ENCODE data around the gene MOB1B. TPM values are rescaled to one million over a fixed set of nuclear protein-coding genes. Genes with fewer than 3 reads are reported as not detected.

The MOB1B gene
- total and polyA plus RNA-seq, 2 of the 13 experiments (the other 11 are each of a cell fraction or from before 2014, with no cell fraction given): 3.9 to 4.0 TPM

DNA sequence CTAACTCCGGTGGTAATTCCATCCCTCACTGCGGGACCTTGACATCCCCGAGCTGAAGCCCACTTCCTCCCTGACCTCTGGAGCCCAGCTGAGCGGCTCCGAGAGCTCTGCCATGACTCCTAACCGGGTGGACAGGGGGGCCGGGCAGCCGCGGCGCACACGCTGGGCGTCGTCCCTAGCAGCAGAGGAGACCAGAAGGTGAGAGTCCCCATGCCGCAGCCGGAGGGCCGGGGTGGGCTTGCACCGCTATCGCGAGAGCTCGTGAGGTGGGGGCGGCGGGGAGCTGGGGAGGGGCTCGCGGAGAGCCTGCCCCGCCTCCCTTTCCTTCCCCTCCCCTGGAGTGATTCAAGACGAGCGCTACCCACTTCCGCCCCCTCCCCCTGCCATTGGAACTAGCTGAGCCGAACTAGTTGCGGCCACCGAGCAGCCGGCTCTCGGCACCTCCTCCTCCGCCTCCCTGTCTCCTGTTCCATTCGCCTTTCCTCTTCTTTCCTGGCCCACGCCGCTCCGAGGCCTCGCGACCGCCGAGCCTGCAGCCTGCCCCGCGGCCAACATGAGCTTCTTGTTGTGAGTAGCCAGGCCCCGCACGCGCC, at the start of gene MOB1B (continued):
- no peak for TF ChIP-seq SNAI1 (CRISPR knock-in tag; IDR thresholded peaks at IDR 0.05; ENCODE audit: borderline replicate concordance)
- TF ChIP-seq ZNF670 (CRISPR knock-in tag; IDR thresholded peaks at IDR 0.05; ENCODE audit: borderline replicate concordance): peak; percentile 89
- peak; percentile 61 for TF ChIP-seq YEATS4 (CRISPR knock-in tag; IDR thresholded peaks at IDR 0.05; ENCODE audit: borderline replicate concordance)
- peak; percentile 45; the same call in 1 of the 2 replicates for TF ChIP-seq ONECUT2 (CRISPR knock-in tag; IDR thresholded peaks at IDR 0.05)
- no peak for TF ChIP-seq ARNTL (CRISPR knock-in tag; IDR thresholded peaks at IDR 0.05)
- no peak for TF ChIP-seq ZNF644 (CRISPR knock-in tag; IDR thresholded peaks at IDR 0.05; ENCODE audit: low read depth)
- peak; percentile 48 for TF ChIP-seq CTCF (CRISPR knock-in tag; IDR thresholded peaks at IDR 0.05)
- no peak for TF ChIP-seq ZNF484 (CRISPR knock-in tag; IDR thresholded peaks at IDR 0.05; ENCODE audit: borderline replicate concordance, low read depth)
- TF ChIP-seq POLR2AphosphoS5 (IDR thresholded peaks at IDR 0.05; ENCODE audit: low read depth, low read length): peak; percentile 78
- peak; percentile 45; the same call in 1 of the 2 replicates for TF ChIP-seq GATAD2A (CRISPR knock-in tag; IDR thresholded peaks at IDR 0.05)
- TF ChIP-seq KDM4B (CRISPR knock-in tag; IDR thresholded peaks at IDR 0.05): no peak
- TF ChIP-seq, protein P1, sequence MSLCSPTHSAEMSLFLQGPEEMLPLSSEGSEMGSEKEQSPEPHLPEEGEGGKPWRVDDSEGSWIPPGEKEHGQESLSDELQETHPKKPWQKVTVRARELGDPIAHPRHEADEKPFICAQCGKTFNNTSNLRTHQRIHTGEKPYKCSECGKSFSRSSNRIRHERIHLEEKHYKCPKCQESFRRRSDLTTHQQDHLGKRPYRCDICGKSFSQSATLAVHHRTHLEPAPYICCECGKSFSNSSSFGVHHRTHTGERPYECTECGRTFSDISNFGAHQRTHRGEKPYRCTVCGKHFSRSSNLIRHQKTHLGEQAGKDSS (CRISPR knock-in tag; IDR thresholded peaks at IDR 0.05; ENCODE audit: borderline replicate concordance, low read depth): no peak; the same call in 1 of the 2 replicates
- TF ChIP-seq LBX2 (CRISPR knock-in tag; IDR thresholded peaks at IDR 0.05; ENCODE audit: borderline replicate concordance): peak; percentile 76; the same call in 1 of the 2 replicates
- TF ChIP-seq REPIN1 (CRISPR knock-in tag; IDR thresholded peaks at IDR 0.05; ENCODE audit: borderline replicate concordance, low read depth): peak; percentile 70; the same call in 1 of the 2 replicates
- 0 out of 2 replicates have a peak, but pooled peaks have one; percentile 42 for TF ChIP-seq ZNF547 (CRISPR knock-in tag; IDR thresholded peaks at IDR 0.05)
- peak; percentile 57 for TF ChIP-seq SRSF1 (optimal IDR thresholded peaks at IDR 0.05; ENCODE audit: low read depth, low read length)
- peak; percentile 69 for TF ChIP-seq ZNF292 (CRISPR knock-in tag; IDR thresholded peaks at IDR 0.05; ENCODE audit: borderline replicate concordance, low read depth)
- 0 out of 2 replicates have a peak, but pooled peaks have one; percentile 19 for TF ChIP-seq ISL2 (CRISPR knock-in tag; IDR thresholded peaks at IDR 0.05)
- peak; percentile 19; the same call in 1 of the 2 replicates for TF ChIP-seq IRF2 (CRISPR knock-in tag; IDR thresholded peaks at IDR 0.05)
- peak; percentile 22; the same call in 1 of the 2 replicates for TF ChIP-seq ZNF142 (CRISPR knock-in tag; IDR thresholded peaks at IDR 0.05)
- TF ChIP-seq ZSCAN25 (CRISPR knock-in tag; IDR thresholded peaks at IDR 0.05): peak; percentile 62; the same call in 1 of the 2 replicates
